GM13976 (cell line): ENCODE results near the gene CIP2A.
A peak's percentile ranks its signal among the peaks of the same experiment; 100 is the strongest.

ENCODE experiments used
- DNase-seq: peaks from one replicate; pipeline ENCODE4 v3.0.0; 2012; ENCODE audit warnings: low spot score
- in situ Hi-C: fragments of 300-500 bp; cut with MboI; formaldehyde crosslinking; loops from one replicate; pipeline ENCODE4 v1.12.0; 2022; ENCODE audit warnings: low sequenced_read_pairs, mixed read lengths, inconsistent platforms; ENCODE audit not compliant: unreplicated experiment
- TF ChIP-seq, protein P1 (sequence below): IDR thresholded peaks from 2 replicates; pipeline ENCODE4 v1.5.1; 2012; ENCODE audit warnings: borderline replicate concordance, mild to moderate bottlenecking; ENCODE audit not compliant: insufficient read depth; ENCODE audit errors: extremely low read depth, missing control alignments, control extremely low read depth

Gene CIP2A

DNA sequence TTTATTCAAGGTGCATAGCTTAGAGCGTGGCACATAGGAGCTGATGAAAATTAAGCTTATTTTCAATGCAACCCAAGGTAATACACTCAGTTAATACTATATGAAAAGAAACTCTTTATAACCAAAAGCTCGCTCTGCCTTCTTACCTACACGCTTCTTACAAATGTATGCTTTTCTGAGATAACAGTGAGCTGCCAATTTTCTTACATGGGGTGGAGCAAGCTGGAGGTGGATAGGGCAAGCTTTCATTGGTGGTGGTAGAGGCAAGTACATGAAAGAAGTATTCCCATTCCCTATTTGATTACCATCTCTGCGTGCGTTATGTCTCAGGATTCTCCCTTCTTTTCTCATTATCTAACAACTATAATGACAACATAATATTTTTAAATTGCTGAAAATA is 9.1 kb upstream of the CIP2A start:
- no peak for DNase-seq
- in situ Hi-C loops = no loop called here
- TF ChIP-seq, protein P1, sequence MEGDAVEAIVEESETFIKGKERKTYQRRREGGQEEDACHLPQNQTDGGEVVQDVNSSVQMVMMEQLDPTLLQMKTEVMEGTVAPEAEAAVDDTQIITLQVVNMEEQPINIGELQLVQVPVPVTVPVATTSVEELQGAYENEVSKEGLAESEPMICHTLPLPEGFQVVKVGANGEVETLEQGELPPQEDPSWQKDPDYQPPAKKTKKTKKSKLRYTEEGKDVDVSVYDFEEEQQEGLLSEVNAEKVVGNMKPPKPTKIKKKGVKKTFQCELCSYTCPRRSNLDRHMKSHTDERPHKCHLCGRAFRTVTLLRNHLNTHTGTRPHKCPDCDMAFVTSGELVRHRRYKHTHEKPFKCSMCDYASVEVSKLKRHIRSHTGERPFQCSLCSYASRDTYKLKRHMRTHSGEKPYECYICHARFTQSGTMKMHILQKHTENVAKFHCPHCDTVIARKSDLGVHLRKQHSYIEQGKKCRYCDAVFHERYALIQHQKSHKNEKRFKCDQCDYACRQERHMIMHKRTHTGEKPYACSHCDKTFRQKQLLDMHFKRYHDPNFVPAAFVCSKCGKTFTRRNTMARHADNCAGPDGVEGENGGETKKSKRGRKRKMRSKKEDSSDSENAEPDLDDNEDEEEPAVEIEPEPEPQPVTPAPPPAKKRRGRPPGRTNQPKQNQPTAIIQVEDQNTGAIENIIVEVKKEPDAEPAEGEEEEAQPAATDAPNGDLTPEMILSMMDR = no peak

DNA sequence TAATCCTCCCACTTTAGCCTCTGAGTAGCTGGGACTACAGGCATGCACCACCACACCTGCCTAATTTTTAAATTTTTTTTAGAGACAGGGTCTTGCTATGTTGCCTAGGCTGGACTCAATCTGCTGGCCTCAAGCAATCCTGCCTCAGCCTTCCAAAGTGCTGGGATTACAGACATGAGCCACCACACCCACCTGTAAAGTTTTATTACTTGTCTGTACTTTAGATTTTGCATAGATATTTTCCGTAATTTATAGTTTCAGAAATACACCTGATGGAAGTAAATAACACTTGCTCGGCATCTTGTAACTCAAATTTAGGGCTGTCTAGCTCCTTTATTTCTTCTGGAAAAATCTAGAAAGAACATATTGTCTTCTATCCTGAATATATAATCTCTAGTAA is 6.1 kb upstream of the CIP2A start:
- in situ Hi-C loops = no loop called here
- TF ChIP-seq, protein P1 = no peak
- DNase-seq = no peak

DNA sequence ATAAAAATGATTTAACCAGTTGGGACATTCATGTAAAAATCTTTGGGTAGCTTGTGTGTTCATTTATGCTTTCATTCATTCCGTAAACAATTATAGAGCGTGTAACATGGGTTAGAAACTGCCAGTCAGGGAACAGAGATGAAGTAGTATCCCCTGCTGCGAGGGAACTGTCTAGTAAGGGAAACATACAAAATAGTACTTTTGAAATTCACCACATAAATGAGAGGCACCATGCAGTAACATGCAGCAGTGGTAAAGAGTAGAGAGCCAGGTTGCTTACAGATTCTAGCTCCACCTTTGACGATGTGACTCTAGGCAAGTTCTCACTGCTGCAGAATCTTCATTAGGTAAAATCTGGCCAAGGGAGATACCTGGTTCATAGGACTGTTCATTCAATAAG is 1.2 kb upstream of the CIP2A start:
- TF ChIP-seq, protein P1 = no peak
- no peak for DNase-seq
- in situ Hi-C loops = no loop called here

DNA sequence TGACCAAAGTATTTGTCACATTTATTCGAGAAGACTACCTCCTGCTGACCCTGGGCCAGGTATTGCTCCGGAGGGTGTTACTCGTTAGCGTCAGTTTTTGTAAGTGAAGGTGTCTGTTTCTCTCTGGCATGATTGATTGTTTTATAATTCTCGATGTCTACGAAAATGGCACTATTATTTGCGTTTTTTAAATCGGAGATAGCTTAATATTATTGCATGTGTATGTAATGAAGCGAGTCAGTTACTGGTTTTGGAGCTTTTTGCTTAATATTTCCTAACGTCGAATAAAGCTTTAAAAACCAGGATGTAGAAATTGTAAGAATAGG is 723 bp upstream of the CIP2A start:
- no peak for DNase-seq
- in situ Hi-C loops = no loop called here
- TF ChIP-seq, protein P1 = no peak

DNA sequence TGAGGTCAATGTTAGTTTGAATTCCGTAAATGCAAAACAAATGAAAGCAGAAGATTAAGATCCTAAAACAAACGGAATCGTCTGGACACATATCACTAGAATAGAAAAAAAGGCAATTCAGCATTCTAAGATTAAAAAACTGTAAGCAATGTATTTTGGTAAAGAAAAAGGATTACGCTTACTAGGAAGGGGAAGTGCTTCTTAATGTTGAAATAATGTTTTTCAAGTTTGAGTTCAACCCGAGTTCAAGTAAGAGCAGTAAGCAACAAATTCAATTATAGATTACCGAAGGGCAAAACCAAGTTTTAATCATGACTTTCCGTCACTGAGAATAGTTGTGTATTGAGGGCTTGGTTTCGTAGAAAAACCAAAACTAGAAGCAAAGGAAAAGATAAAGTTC is 637 bp downstream of the CIP2A start:
- in situ Hi-C loops = no loop called here
- peak; percentile 8 for DNase-seq
- TF ChIP-seq, protein P1 = no peak

DNA sequence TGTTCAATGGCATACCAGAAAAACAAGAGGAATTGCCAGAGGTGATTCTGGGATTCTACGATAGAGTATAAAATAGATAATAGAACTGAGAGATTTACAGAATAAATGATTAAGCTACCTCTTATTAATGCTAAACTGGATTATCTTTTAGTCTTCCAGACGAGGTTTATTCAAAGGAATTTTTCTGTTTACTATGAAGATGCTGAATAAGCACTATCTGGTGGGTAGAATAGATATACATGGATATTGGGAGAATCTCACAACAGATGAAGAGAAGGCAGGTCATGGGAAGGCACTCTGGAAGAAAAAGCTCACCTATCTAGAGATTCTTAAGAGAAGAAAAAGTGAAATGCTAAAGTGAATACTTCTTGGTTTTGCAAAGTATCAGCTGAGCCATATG is 11.2 kb downstream of the CIP2A start:
- no peak for DNase-seq
- TF ChIP-seq, protein P1 = no peak

DNA sequence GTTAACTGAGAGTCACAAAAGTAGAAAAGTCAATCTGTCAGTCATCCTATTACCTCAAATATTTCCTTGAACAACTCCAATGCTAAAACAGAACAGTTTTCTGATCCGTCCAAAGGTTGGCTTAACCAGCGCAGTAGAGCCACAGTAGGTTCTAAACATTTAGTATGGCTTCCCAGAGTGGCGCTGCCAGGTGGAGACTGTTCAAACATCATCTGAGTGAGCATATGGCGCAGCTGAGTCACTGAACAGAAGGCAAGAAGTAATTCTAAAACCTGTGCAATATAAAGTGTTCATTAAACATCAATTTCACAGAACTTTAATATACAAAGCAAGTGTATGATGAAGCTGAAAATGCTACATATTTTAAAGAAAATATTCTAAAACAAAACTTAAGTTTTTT is 19.9 kb downstream of the CIP2A start:
- TF ChIP-seq, protein P1 = no peak
- in situ Hi-C loops = no loop called here
- no peak for DNase-seq

More for the DNA sequence above, 11.2 kb downstream of the CIP2A start:
- in situ Hi-C loops = no loop called here
